Keratinocyte (primary cell): Measurements from ENCODE around the gene TRDN. TPM values are rescaled to one million over a fixed set of nuclear protein-coding genes. Genes with fewer than 3 reads are reported as not detected.

Experiments
- DNase-seq: peaks from one replicate; pipeline ENCODE4 v3.0.0-alpha.2; 2011; ENCODE audit warnings: low read depth, missing footprints, low spot score
- FAIRE-seq: peaks from 2 replicates; lab custom pipeline; 2011; peaks lifted over from hg19 to GRCh38; lab: Jason Lieb, UNC
- H2AFZ ChIP-seq: 2 replicates; pipeline ENCODE4 v1.6.0; 2012; ENCODE audit warnings: low read length, control low read depth, inconsistent platforms; ENCODE audit not compliant: control insufficient read depth
- H3K27ac ChIP-seq: 2 replicates; pipeline ENCODE4 v1.5.1; 2011; ENCODE audit warnings: low read length; ENCODE audit not compliant: control insufficient read depth, insufficient read depth
- H3K27me3 ChIP-seq: 3 replicates; pipeline ENCODE4 v1.6.0; 2011; ENCODE audit warnings: low read length; ENCODE audit not compliant: control insufficient read depth, insufficient read depth; ENCODE audit errors: extremely low read depth
- H3K36me3 ChIP-seq, 2 experiments: 2 replicates in 1 of 2; 3 replicates in 1 of 2; pipeline ENCODE4 v1.5.1; 2011; ENCODE audit warnings: low read length in 2 of 2, mild to moderate bottlenecking in 1 of 2; ENCODE audit not compliant: control insufficient read depth in 2 of 2, insufficient read depth in 2 of 2; ENCODE audit errors: extremely low read depth in 1 of 2
- H3K4me1 ChIP-seq: 3 replicates; pipeline ENCODE4 v1.5.1; 2011; ENCODE audit warnings: low read length; ENCODE audit not compliant: control insufficient read depth, insufficient read depth; ENCODE audit errors: extremely low read depth
- H3K4me2 ChIP-seq: 3 replicates; pipeline ENCODE4 v1.6.0; 2011; ENCODE audit warnings: low read depth, low read length; ENCODE audit not compliant: control insufficient read depth, insufficient read depth; ENCODE audit errors: extremely low read depth
- H3K4me3 ChIP-seq, 3 experiments: fragments of 200-600 bp in 1 of 3; sonication (generic) in 1 of 3; 2 replicates in 2 of 3; 3 replicates in 1 of 3; pipeline ENCODE4 v1.5.1; 2011 to 2016; ENCODE audit warnings: low read length in 3 of 3, mild to moderate bottlenecking in 3 of 3, control low read depth in 2 of 3, inconsistent platforms in 1 of 3, low read depth in 1 of 3, mixed read lengths in 1 of 3, mixed run types in 1 of 3, moderate library complexity in 1 of 3; ENCODE audit not compliant: control insufficient read depth in 2 of 3, insufficient read depth in 2 of 3; ENCODE audit errors: extremely low read depth in 1 of 3
- H3K79me2 ChIP-seq: 2 replicates; pipeline ENCODE4 v1.6.0; 2012; ENCODE audit warnings: low read length; ENCODE audit not compliant: control insufficient read depth, insufficient read depth
- H3K9ac ChIP-seq: 3 replicates; pipeline ENCODE4 v1.6.0; 2011; ENCODE audit warnings: low read length; ENCODE audit not compliant: control insufficient read depth, insufficient read depth; ENCODE audit errors: extremely low read depth
- H3K9me1 ChIP-seq: 3 replicates; pipeline ENCODE4 v1.6.0; 2011; ENCODE audit warnings: low read length; ENCODE audit not compliant: control insufficient read depth, insufficient read depth; ENCODE audit errors: extremely low read depth
- H3K9me3 ChIP-seq: 2 replicates; pipeline ENCODE4 v1.5.1; 2012; ENCODE audit warnings: low read depth, low read length; ENCODE audit not compliant: control insufficient read depth
- H4K20me1 ChIP-seq: 3 replicates; pipeline ENCODE4 v1.6.0; 2011; ENCODE audit warnings: low read length; ENCODE audit not compliant: control insufficient read depth, insufficient read depth; ENCODE audit errors: extremely low read depth
- EZH2 ChIP-seq: IDR thresholded peaks from one replicate; pipeline ENCODE4 v1.6.1; 2012; ENCODE audit warnings: inconsistent platforms, mild to moderate bottlenecking, low read length, moderate library complexity
- dilution Hi-C: fragments of 300-500 bp; cut with MboI; formaldehyde crosslinking; loops from one replicate; pipeline ENCODE4 v1.7.0; 2020; ENCODE audit warnings: low sequenced_read_pairs; ENCODE audit not compliant: extremely low pct_ligation_motif_present
- polyA plus RNA-seq, 5 experiments: library from polyadenylated mRNA; depleted of rRNA in 3 of 5; stranded (reverse) in 3 of 5; stranded (forward) in 1 of 5; unstranded in 1 of 5; fragments of >200 nt; gene quantifications; 1 replicate in 1 of 5; 2 replicates in 3 of 5; 3 replicates in 1 of 5; pipeline versions ENCODE4 v1.2.1 to v1.2.3, GENCODE V29; 2011 to 2012; ENCODE audit warnings: missing spikeins in 2 of 5, low read depth in 1 of 5, low replicate concordance in 1 of 5
- TF ChIP-seq, protein P1 (sequence below), 3 experiments: IDR thresholded peaks in 1 of 3; conservative IDR thresholded peaks in 1 of 3; optimal IDR thresholded peaks in 1 of 3; 2 replicates in 2 of 3; 3 replicates in 1 of 3; pipeline versions ENCODE3 to v1.5.1; 2011; ENCODE audit warnings: low read length in 3 of 3, mild to moderate bottlenecking in 3 of 3, moderate library complexity in 2 of 3, control low read depth in 1 of 3, inconsistent platforms in 1 of 3; ENCODE audit not compliant: insufficient read depth in 2 of 3; ENCODE audit errors: extremely low read depth in 1 of 3

TRDN gene
- polyA plus RNA-seq, 1 donor (not counting 4 experiments of a cell fraction or from before 2014, with no cell fraction given), result not detected

DNA sequence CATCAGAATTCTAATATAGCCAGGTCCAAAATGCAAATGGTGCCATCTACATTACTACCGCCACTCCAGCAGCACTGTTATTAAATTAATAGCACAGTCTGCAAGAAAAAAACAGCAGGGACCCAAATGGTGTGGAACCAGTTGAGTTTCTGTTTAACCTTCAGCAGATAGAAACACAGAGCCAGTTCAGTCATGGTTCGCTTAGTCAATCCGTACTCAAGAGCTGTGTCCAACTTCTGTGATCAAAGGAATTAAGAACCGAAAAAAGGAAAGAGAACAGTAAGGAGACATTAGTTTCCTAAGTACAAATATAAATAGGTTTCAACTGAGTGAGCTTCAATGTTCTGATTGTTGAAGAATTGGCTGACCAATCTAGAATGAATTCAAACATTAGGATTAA, 107.7 kb downstream of the TRDN start:
- dilution Hi-C loops, result no loop called here
- no peak for FAIRE-seq
- no peak for DNase-seq

DNA sequence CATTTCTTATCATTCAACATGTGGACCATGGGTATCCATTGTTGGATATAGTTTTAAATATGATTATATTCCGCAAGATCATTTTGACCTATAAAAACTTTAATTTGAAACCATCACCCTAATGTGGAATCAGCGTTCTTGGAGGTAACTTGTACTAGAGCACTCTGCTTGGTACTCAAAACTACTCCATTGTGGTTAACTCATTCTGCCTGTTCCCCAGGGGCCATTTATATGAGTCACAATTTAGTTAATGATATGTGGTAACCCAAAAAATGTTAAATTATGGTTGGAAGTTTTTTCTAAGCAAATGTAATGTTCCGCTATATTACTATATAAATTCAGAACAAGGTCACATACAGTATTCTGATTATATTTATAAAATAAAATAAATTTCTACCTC, 109.3 kb downstream of the TRDN start:
- H4K20me1 ChIP-seq, result no peaks in the 10 kb centered on the region
- H3K4me2 ChIP-seq, result no peak overlapping the region
- H3K79me2 ChIP-seq, result no peaks in the 10 kb centered on the region
- DNase-seq (no peak), FAIRE-seq (no peak)
- no peaks in the 10 kb centered on the region for H3K9me1 ChIP-seq
- H3K4me3 ChIP-seq, result no peak overlapping the region
- no peaks in the 10 kb centered on the region for H3K9me3 ChIP-seq
- H3K27ac ChIP-seq, result no peak overlapping the region
- H3K9ac ChIP-seq, result no peak overlapping the region
- dilution Hi-C loops, result no loop called here
- no peaks in the 10 kb centered on the region for H3K36me3 ChIP-seq
- no peaks in the 10 kb centered on the region for H3K27me3 ChIP-seq
- no peak for TF ChIP-seq EZH2
- TF ChIP-seq, protein P1, sequence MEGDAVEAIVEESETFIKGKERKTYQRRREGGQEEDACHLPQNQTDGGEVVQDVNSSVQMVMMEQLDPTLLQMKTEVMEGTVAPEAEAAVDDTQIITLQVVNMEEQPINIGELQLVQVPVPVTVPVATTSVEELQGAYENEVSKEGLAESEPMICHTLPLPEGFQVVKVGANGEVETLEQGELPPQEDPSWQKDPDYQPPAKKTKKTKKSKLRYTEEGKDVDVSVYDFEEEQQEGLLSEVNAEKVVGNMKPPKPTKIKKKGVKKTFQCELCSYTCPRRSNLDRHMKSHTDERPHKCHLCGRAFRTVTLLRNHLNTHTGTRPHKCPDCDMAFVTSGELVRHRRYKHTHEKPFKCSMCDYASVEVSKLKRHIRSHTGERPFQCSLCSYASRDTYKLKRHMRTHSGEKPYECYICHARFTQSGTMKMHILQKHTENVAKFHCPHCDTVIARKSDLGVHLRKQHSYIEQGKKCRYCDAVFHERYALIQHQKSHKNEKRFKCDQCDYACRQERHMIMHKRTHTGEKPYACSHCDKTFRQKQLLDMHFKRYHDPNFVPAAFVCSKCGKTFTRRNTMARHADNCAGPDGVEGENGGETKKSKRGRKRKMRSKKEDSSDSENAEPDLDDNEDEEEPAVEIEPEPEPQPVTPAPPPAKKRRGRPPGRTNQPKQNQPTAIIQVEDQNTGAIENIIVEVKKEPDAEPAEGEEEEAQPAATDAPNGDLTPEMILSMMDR (optimal IDR thresholded peaks at IDR 0.05 in 1 of 3, IDR thresholded peaks at IDR 0.05 in 1 of 3, conservative IDR thresholded peaks at IDR 0.05 in 1 of 3; ENCODE audit: extremely low read depth in 1 of 3, insufficient read depth in 2 of 3, low read length in 3 of 3), result no peak
- H3K4me1 ChIP-seq, result no peaks in the 10 kb centered on the region
- no peak overlapping the region for H2AFZ ChIP-seq

More for the DNA sequence above, 107.7 kb downstream of the TRDN start:
- H3K27me3 ChIP-seq, result no peaks in the 10 kb centered on the region
- no peaks in the 10 kb centered on the region for H3K36me3 ChIP-seq
- no peak overlapping the region for H3K9ac ChIP-seq
- no peak overlapping the region for H3K27ac ChIP-seq
- no peaks in the 10 kb centered on the region for H3K9me3 ChIP-seq
- H2AFZ ChIP-seq, result no peak overlapping the region
- no peaks in the 10 kb centered on the region for H3K4me1 ChIP-seq
- H3K4me3 ChIP-seq, result no peak overlapping the region
- no peak overlapping the region for H3K4me2 ChIP-seq
- TF ChIP-seq, protein P1 (optimal IDR thresholded peaks at IDR 0.05 in 1 of 3, IDR thresholded peaks at IDR 0.05 in 1 of 3, conservative IDR thresholded peaks at IDR 0.05 in 1 of 3; ENCODE audit: extremely low read depth in 1 of 3, insufficient read depth in 2 of 3, low read length in 3 of 3), result no peak
- TF ChIP-seq EZH2, result no peak
- no peaks in the 10 kb centered on the region for H3K9me1 ChIP-seq
- H4K20me1 ChIP-seq, result no peaks in the 10 kb centered on the region
- no peaks in the 10 kb centered on the region for H3K79me2 ChIP-seq
